Ovary (tissue), 9 donors: ENCODE measurements around the gene ARID5B. TPM values are rescaled to one million over a fixed set of nuclear protein-coding genes. Genes with fewer than 3 reads are reported as not detected.
A peak's percentile ranks its signal among the peaks of the same experiment; 100 is the strongest.

Experiments used
- DNase-seq, 5 donors: peaks; one replicate each; pipeline ENCODE4 v3.0.0-alpha.2; 2019 to 2020
- H3K27ac ChIP-seq, 2 donors: fragments of 200-600 bp; one replicate each; pipeline versions ENCODE4 v1.5.1 to v1.8.0; 2019 to 2022
- H3K27me3 ChIP-seq: fragments of 200-600 bp; one replicate; pipeline ENCODE4 v1.8.0; 2022
- H3K36me3 ChIP-seq: fragments of 200-600 bp; sonication (generic); one replicate; pipeline ENCODE4 v1.5.1; 2019
- H3K4me1 ChIP-seq: one replicate; pipeline ENCODE4 v1.8.1; 2013; ENCODE audit warnings: mild to moderate bottlenecking, moderate library complexity; ENCODE audit not compliant: insufficient read depth
- H3K4me3 ChIP-seq: fragments of 200-600 bp; sonication (generic); one replicate; pipeline ENCODE4 v1.5.1; 2017
- H3K9me3 ChIP-seq, 2 donors: fragments of 200-600 bp in 1 of 2; sonication (generic) in 1 of 2; one replicate each; pipeline versions ENCODE4 v1.5.1 to v1.8.1; 2013 to 2019; ENCODE audit warnings: mild to moderate bottlenecking in 1 of 2, moderate library complexity in 1 of 2
- CTCF ChIP-seq, 3 donors: fragments of 450-650 bp in 2 of 3; fragments of 200-600 bp in 1 of 3; IDR thresholded peaks; one replicate each; pipeline versions ENCODE4 v1.5.1 to v1.8.0; 2016 to 2022; ENCODE audit warnings: antibody characterized with exemption in 3 of 3, mild to moderate bottlenecking in 1 of 3
- EP300 ChIP-seq: sonication (generic); formaldehyde crosslinking; IDR thresholded peaks from one replicate; pipeline ENCODE4 v1.6.1; 2017; ENCODE audit warnings: antibody characterized with exemption
- POLR2A ChIP-seq: fragments of 450-650 bp; IDR thresholded peaks from one replicate; pipeline ENCODE4 v1.6.1; 2017; ENCODE audit warnings: antibody characterized with exemption, mild to moderate bottlenecking, moderate library complexity
- WGBS, 3 donors: extraction: QIAGEN DNeasy Blood & Tissue Kit in 1 of 3; methylation state at CpG; one replicate each; pipeline versions ENCODE4 v1.1.5 to v1.1.7; 2013 to 2017; 5-methylcytosine and 5-hydroxymethylcytosine counted together
- intact Hi-C, 4 donors: fragments of 100-400 bp; cut with DNase I; formaldehyde crosslinking; loops; one replicate each; pipeline versions ENCODE4 v1.11.0 to v1.15.1; 2022 to 2023
- polyA plus RNA-seq, 2 donors: library from polyadenylated mRNA; stranded (reverse); fragments of 200-250 nt in 1 of 2; fragments of 350-450 nt in 1 of 2; fragmentation: Illumina TruSeq in 1 of 2; extraction: RNeasy Lipid Tissue Mini Kit (QIAGEN cat#74804) in 1 of 2; gene quantifications; one replicate each; pipeline ENCODE4 v1.2.3, GENCODE V29; 2013 to 2014
- total RNA-seq, 7 donors: library from RNA; depleted of rRNA in 2 of 7; stranded (reverse); fragments of >200 nt in 2 of 7; fragmentation: NEBNext Ultra II Directional in 3 of 7; extraction: Animal tissue kit (Norgen Biotek cat#: 25700) in 3 of 7; gene quantifications; one replicate each; pipeline versions ENCODE4 v1.1.0 to v1.2.4, GENCODE V29; 2016 to 2023
- donor health status: DM: no; HTN: no; CAD: no; lungs with moderate emphysema.
- donor health status: DM: no; HTN: no; CAD: no.
- donor health status: Bipolar disorder and iron deficiency.
- donor health status: DM: yes; HTN: yes; CAD: no.
- donor health status: DM: no; HTN: no; CAD: no.
- donor health status: DM: yes; HTN: yes; CAD: no.

ARID5B gene
- total and polyA plus RNA-seq, 9 donors = 18.3 to 61.8 (median 28.3) TPM

- DNase-seq = no peak
- no peak for TF ChIP-seq POLR2A
- TF ChIP-seq EP300 = no peak
- TF ChIP-seq CTCF (IDR thresholded peaks at IDR 0.05) = no peak
- no peaks in the 10 kb centered on the region for H3K27me3 ChIP-seq
- peaks cover 25% of the 10 kb centered on the region for H3K4me1 ChIP-seq
- WGBS, 3 donors = 2 to 3% (median 2%) methylated on average over 2 of the region's 2 CpGs
- no peaks in the 10 kb centered on the region for H3K9me3 ChIP-seq
- H3K4me3 ChIP-seq = peak overlapping the region; percentile 76
- peak overlapping the region; percentile 70 to 92 for H3K27ac ChIP-seq
- no peaks in the 10 kb centered on the region for H3K36me3 ChIP-seq
- intact Hi-C loops = loop anchor here in 1 of 4 donors (10.0 kb wide), 1 partner anchor 145 kb away; the partner anchor contains the start of gene ARID5B
Measured at GRCh38 chr10:62049624-62050345, 148.3 kb downstream of the ARID5B start.

- H3K36me3 ChIP-seq = no peaks in the 10 kb centered on the region
- intact Hi-C loops = no loop called here
- WGBS, 3 donors = 1 to 5% (median 4%) methylated on average over 5 of the region's 5 CpGs
- H3K27me3 ChIP-seq = no peaks in the 10 kb centered on the region
- peaks cover 25% of the 10 kb centered on the region for H3K4me1 ChIP-seq
- DNase-seq = no peak
- no peaks in the 10 kb centered on the region for H3K9me3 ChIP-seq
- peak overlapping the region; percentile 76 for H3K4me3 ChIP-seq
- H3K27ac ChIP-seq = peak overlapping the region; percentile 70 to 92
- TF ChIP-seq CTCF (IDR thresholded peaks at IDR 0.05) = no peak
- TF ChIP-seq POLR2A = no peak
Measured at GRCh38 chr10:62050346-62050892, 148.9 kb downstream of the ARID5B start.

- no peaks in the 10 kb centered on the region for H3K27me3 ChIP-seq
- H3K27ac ChIP-seq = peak overlapping the region; percentile 58 to 92
- peak overlapping the region; percentile 76 for H3K4me3 ChIP-seq
- no peaks in the 10 kb centered on the region for H3K36me3 ChIP-seq
- peak in 2 of 5 donors; percentile 55 to 60 for DNase-seq
- H3K9me3 ChIP-seq = no peaks in the 10 kb centered on the region
- no peak for TF ChIP-seq POLR2A
- peak; percentile 80 for TF ChIP-seq EP300
- peaks cover 25% of the 10 kb centered on the region for H3K4me1 ChIP-seq
- intact Hi-C loops = no loop called here
- WGBS, 3 donors = 2 to 4% (median 4%) methylated on average over 9 of the region's 9 CpGs
Measured at GRCh38 chr10:62050893-62051433, 149.5 kb downstream of the ARID5B start.

- no peak for DNase-seq
- WGBS, 3 donors = 92 to 96% (median 95%) methylated on average over 4 of the region's 4 CpGs
- Histone ChIP-seq H3K4me3 (peak overlapping the region; percentile 76), H3K27ac (no peak overlapping the region), H3K27me3 (no peaks in the 10 kb centered on the region), H3K36me3 (no peaks in the 10 kb centered on the region), H3K4me1 (peaks cover 24% of the 10 kb centered on the region), H3K9me3 (no peaks in the 10 kb centered on the region)
- intact Hi-C loops = no loop called here
- TF ChIP-seq CTCF (IDR thresholded peaks at IDR 0.05) (no peak), EP300 (no peak), POLR2A (no peak)
Measured at GRCh38 chr10:62052276-62052675, 150.8 kb downstream of the ARID5B start.

- TF ChIP-seq CTCF (IDR thresholded peaks at IDR 0.05) = no peak
- no peak for TF ChIP-seq POLR2A
- TF ChIP-seq EP300 = no peak
- Histone ChIP-seq H3K36me3 (no peaks in the 10 kb centered on the region), H3K4me3 (peak overlapping the region; percentile 32), H3K9me3 (no peaks in the 10 kb centered on the region), H3K27me3 (no peaks in the 10 kb centered on the region), H3K4me1 (peaks cover 20% of the 10 kb centered on the region), H3K27ac (peak overlapping the region in 1 of 2 donors; percentile 33)
- DNase-seq = no peak
- intact Hi-C loops = no loop called here
- 58 to 72% (median 64%) methylated on average over 2 of the region's 2 CpGs for WGBS, 3 donors
Measured at GRCh38 chr10:62053860-62054259, 152.4 kb downstream of the ARID5B start.
